Measurements from ENCODE around the gene PRRT3.
"Not testable (repeated sequence)": the region's sequence is repeated elsewhere in the genome, so short reads cannot be mapped to it uniquely, and the experiment has no call there.

Gene PRRT3

DNA sequence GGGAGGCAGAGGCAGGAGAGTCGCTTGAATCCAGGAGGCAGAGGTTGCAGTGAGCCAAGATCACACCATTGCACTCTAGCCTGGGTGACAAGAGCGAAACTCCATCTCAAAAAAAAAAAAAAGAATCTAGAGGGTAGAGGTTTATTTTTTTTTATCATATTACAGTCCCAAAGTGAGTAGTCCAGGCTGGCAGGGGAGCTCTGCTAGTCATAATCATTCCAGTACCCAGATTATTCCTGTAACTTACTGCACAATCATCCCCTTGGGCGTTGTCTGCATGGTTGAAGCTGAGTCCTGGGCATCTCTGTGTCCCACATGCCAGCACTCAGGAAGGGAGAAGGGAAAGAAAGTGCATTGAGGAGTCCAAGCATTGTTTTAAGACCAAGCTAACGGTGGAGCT is 10.0 kb downstream of the PRRT3 start:
- no peak overlapping the region for H3K4me3 ChIP-seq (replicated peaks; ENCODE audit: low read depth, low read length)
- TF ChIP-seq, protein P1, sequence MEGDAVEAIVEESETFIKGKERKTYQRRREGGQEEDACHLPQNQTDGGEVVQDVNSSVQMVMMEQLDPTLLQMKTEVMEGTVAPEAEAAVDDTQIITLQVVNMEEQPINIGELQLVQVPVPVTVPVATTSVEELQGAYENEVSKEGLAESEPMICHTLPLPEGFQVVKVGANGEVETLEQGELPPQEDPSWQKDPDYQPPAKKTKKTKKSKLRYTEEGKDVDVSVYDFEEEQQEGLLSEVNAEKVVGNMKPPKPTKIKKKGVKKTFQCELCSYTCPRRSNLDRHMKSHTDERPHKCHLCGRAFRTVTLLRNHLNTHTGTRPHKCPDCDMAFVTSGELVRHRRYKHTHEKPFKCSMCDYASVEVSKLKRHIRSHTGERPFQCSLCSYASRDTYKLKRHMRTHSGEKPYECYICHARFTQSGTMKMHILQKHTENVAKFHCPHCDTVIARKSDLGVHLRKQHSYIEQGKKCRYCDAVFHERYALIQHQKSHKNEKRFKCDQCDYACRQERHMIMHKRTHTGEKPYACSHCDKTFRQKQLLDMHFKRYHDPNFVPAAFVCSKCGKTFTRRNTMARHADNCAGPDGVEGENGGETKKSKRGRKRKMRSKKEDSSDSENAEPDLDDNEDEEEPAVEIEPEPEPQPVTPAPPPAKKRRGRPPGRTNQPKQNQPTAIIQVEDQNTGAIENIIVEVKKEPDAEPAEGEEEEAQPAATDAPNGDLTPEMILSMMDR (IDR thresholded peaks at IDR 0.05; ENCODE audit: low read depth, low read length, missing control alignments), result no peak
- DNase-seq (ENCODE audit: extremely low read depth, low read depth), result no peak

DNA sequence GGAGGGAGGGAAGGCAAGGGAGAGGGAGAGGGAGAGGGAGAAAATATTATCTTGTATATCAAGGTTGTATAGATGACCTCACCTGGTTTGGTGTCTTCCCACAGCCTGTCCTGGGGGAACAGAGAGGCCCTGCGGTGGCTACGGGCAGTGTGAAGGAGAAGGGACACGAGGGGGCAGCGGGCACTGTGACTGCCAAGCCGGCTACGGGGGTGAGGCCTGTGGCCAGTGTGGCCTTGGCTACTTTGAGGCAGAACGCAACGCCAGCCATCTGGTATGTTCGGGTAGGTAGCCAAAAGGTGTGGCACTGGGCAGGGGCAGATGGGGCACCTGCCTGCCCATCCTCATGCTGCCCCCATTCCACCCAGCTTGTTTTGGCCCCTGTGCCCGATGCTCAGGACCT is 11.5 kb downstream of the PRRT3 start:
- TF ChIP-seq, protein P1 (IDR thresholded peaks at IDR 0.05; ENCODE audit: low read depth, low read length, missing control alignments), result no peak
- DNase-seq (ENCODE audit: extremely low read depth, low read depth), result no peak
- H3K4me3 ChIP-seq (replicated peaks; ENCODE audit: low read depth, low read length), result no peak overlapping the region

DNA sequence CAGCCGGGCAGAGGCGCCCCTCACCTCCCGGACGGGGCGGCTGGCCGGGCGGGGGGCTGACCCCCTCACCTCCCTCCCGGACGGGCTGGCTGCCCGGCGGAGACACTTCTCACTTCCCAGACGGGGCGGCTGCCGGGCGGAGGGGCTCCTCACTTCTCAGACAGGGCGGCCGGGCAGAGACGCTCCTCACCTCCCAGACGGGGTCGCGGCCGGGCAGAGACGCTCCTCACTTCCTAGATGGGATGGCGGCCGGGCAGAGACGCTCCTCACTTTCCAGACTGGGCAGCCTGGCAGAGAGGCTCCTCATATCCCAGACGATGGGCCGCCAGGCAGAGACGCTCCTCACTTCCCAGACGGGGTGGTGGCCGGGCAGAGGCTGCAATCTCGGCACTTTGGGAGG is 12.3 kb downstream of the PRRT3 start:
- DNase-seq (ENCODE audit: extremely low read depth, low read depth); H3K4me3 ChIP-seq (replicated peaks; ENCODE audit: low read depth, low read length): not testable (repeated sequence)

GRCh38 chr3:9938966-9939365 is 13.2 kb downstream of the PRRT3 start:
- TF ChIP-seq, protein P1 (IDR thresholded peaks at IDR 0.05; ENCODE audit: low read depth, low read length, missing control alignments), result no peak

GRCh38 chr3:9937486-9938238 is 14.5 kb downstream of the PRRT3 start:
- no peak overlapping the region for H3K4me3 ChIP-seq (replicated peaks; ENCODE audit: low read depth, low read length)
- TF ChIP-seq, protein P1 (IDR thresholded peaks at IDR 0.05; ENCODE audit: low read depth, low read length, missing control alignments), result no peak
- DNase-seq (ENCODE audit: extremely low read depth, low read depth), result no peak

More at GRCh38 chr3:9938966-9939365, 13.2 kb downstream of the PRRT3 start:
- no peak overlapping the region for H3K4me3 ChIP-seq (replicated peaks; ENCODE audit: low read depth, low read length)
- DNase-seq (ENCODE audit: extremely low read depth, low read depth), result no peak

DNA sequence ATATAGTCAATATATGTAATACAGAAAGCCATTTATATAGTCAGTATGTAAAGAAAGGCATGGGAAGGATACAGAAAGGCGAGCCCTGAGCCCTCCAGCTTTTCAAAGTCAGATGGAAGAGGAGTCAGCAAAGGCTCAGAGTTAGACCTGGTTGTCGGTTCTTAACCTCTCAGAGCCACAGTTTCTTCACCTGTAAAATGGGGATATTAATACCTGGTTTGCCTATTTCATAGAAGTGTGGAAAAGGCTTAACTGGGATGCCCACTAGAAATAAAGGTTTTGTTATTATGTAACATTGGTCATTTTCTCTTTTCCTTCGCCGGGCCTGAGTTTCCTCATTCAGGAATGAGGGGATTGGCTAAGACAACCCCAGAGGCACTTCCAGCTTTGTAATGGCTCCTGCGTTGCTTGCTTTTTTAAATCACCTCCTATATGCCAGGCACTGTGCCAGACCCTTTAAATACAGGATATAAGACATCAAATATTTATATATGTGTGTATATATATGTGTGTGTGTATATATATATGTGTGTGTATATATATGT is 16.2 kb downstream of the PRRT3 start:
- TF ChIP-seq, protein P1 (IDR thresholded peaks at IDR 0.05; ENCODE audit: low read depth, low read length, missing control alignments), result no peak
- no peak for DNase-seq (ENCODE audit: extremely low read depth, low read depth)
- H3K4me3 ChIP-seq (replicated peaks; ENCODE audit: low read depth, low read length), result no peak overlapping the region

DNA sequence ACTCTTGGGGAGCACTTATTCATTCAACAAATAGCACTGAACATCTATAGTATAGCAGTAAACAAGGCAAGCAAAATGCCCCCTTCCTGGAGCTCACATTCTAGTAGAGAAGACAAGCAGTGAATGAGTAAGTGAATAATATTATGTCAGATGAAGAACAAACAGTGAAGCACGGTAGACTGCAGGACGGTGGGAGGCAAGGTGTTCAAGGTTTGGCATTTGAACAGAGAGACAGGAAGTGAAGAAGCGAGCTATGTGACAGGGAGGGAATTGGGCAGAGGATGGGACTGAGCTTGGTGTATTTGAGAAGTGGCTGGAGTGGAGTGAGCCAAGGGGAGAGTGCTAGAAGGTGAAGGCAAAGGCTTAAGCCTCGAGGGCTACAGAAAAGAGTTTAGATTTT is 17.2 kb downstream of the PRRT3 start:
- TF ChIP-seq, protein P1 (IDR thresholded peaks at IDR 0.05; ENCODE audit: low read depth, low read length, missing control alignments), result no peak
- no peak overlapping the region for H3K4me3 ChIP-seq (replicated peaks; ENCODE audit: low read depth, low read length)
- no peak for DNase-seq (ENCODE audit: extremely low read depth, low read depth)
